8988T (cell line): ENCODE results near the gene GPX4.
A peak's percentile ranks its signal among the peaks of the same experiment; 100 is the strongest.

Experiments
- DNase-seq: peaks from one replicate; pipeline ENCODE4 v3.0.0; 2011

Gene GPX4

GRCh38 chr19:1068009-1069001, 35.5 kb upstream of the GPX4 start:
- DNase-seq, result no peak

GRCh38 chr19:1069009-1069779, 34.6 kb upstream of the GPX4 start:
- DNase-seq, result no peak

- DNase-seq, result no peak
Observed at GRCh38 chr19:1070576-1070930, 33.2 kb upstream of the GPX4 start.

- no peak for DNase-seq
Observed at GRCh38 chr19:1070931-1071791, 32.6 kb upstream of the GPX4 start.

GRCh38 chr19:1072371-1073015, 31.3 kb upstream of the GPX4 start:
- no peak for DNase-seq

GRCh38 chr19:1073063-1073955, 30.5 kb upstream of the GPX4 start:
- no peak for DNase-seq

- DNase-seq, result no peak
Observed at GRCh38 chr19:1073956-1074517, 29.8 kb upstream of the GPX4 start.

- DNase-seq, result peak; percentile 100
Observed at GRCh38 chr19:1074544-1075283, 29.1 kb upstream of the GPX4 start.

- no peak for DNase-seq
Observed at GRCh38 chr19:1076046-1076386, 27.8 kb upstream of the GPX4 start.

- no peak for DNase-seq
Observed at GRCh38 chr19:1076951-1077350, 26.8 kb upstream of the GPX4 start.

GRCh38 chr19:1079566-1080111, 24.2 kb upstream of the GPX4 start:
- DNase-seq, result no peak

- DNase-seq, result no peak
Observed at GRCh38 chr19:1080360-1081161, 23.2 kb upstream of the GPX4 start.

GRCh38 chr19:1081301-1082164, 22.3 kb upstream of the GPX4 start:
- no peak for DNase-seq

- DNase-seq, result peak; percentile 88
Observed at GRCh38 chr19:1082165-1082927, 21.4 kb upstream of the GPX4 start.

- no peak for DNase-seq
Observed at GRCh38 chr19:1082928-1083816, 20.6 kb upstream of the GPX4 start.
